Liver (tissue), 3 donors: Measurements from ENCODE around the gene SGPP1.

Source experiments
- CTCF ChIP-seq: fragments of 150-350 bp; IDR thresholded peaks from 2 replicates; pipeline ENCODE4 v1.5.1; 2017; ENCODE audit warnings: improper control_type of control experiment, low read depth, low read length; ENCODE audit not compliant: missing input control
- EGR1 ChIP-seq, 2 donors: IDR thresholded peaks; 2 replicates each; pipeline ENCODE4 v1.6.1; 2016 to 2018; ENCODE audit warnings: antibody characterized with exemption in 2 of 2, low read depth in 2 of 2
- JUND ChIP-seq, 2 donors: IDR thresholded peaks; 2 replicates each; pipeline ENCODE4 v1.6.1; 2016; ENCODE audit warnings: antibody characterized with exemption in 2 of 2
- MAX ChIP-seq: IDR thresholded peaks from 2 replicates; pipeline ENCODE4 v1.6.1; 2016; ENCODE audit warnings: antibody characterized with exemption
- NR2F2 ChIP-seq: IDR thresholded peaks from 2 replicates; pipeline ENCODE4 v1.6.1; 2016; ENCODE audit warnings: antibody characterized with exemption
- RAD21 ChIP-seq, 2 donors: IDR thresholded peaks; 2 replicates each; pipeline ENCODE4 v1.6.1; 2016; ENCODE audit warnings: antibody characterized with exemption in 2 of 2, mild to moderate bottlenecking in 2 of 2
- REST ChIP-seq: IDR thresholded peaks from 2 replicates; pipeline ENCODE4 v1.6.1; 2016; ENCODE audit warnings: antibody characterized with exemption, mild to moderate bottlenecking
- RXRA ChIP-seq, 2 donors: IDR thresholded peaks; 2 replicates each; pipeline ENCODE4 v1.6.1; 2017 to 2018; ENCODE audit warnings: antibody characterized with exemption in 2 of 2, mild to moderate bottlenecking in 1 of 2
- SP1 ChIP-seq: IDR thresholded peaks from 2 replicates; pipeline ENCODE4 v1.6.1; 2018; ENCODE audit warnings: antibody characterized with exemption, mild to moderate bottlenecking
- TAF1 ChIP-seq: conservative IDR thresholded peaks from 2 replicates; pipeline ENCODE4 v1.6.1; 2016; ENCODE audit warnings: antibody characterized with exemption, mild to moderate bottlenecking
- donor health status: healthy.
- donor health status: healthy.

- TF ChIP-seq CTCF (no peak), MAX (no peak), RAD21 (IDR thresholded peaks at IDR 0.05) (no peak), REST (no peak), TAF1 (no peak), JUND (IDR thresholded peaks at IDR 0.05) (no peak), RXRA (IDR thresholded peaks at IDR 0.05) (no peak), SP1 (no peak), EGR1 (IDR thresholded peaks at IDR 0.05; ENCODE audit: low read depth in 2 of 2) (no peak), NR2F2 (no peak)
Observed at GRCh38 chr14:63764103-63764502, 36.2 kb upstream of the SGPP1 start.
